ENCODE data around the gene B3GAT3.
A peak's percentile ranks its signal among the peaks of the same experiment; 100 is the strongest.
"Not testable (repeated sequence)": the region's sequence is repeated elsewhere in the genome, so short reads cannot be mapped to it uniquely, and the experiment has no call there.

The B3GAT3 gene

GRCh38 chr11:62645946-62646824, 24.4 kb upstream of the B3GAT3 start, which contains the start of gene GANAB:
Gene GANAB (minus strand): TSS chr11:62646613. CDS start chr11:62646599, 14 bp downstream.
- DNase-seq: peak; percentile 97

GRCh38 chr11:62645671-62645945, 23.8 kb upstream of the B3GAT3 start:
- DNase-seq: no peak

- no peak for DNase-seq
These were observed 22.4 kb upstream of the B3GAT3 start for GRCh38 chr11:62644220-62644619.

- no peak for DNase-seq
These were observed 10.7 kb upstream of the B3GAT3 start for GRCh38 chr11:62632492-62632891.

GRCh38 chr11:62627713-62628112, 5.9 kb upstream of the B3GAT3 start:
- DNase-seq: no peak

GRCh38 chr11:62622476-62623089, 797 bp upstream of the B3GAT3 start:
- no peak for DNase-seq

- no peak for DNase-seq
These were observed 689 bp downstream of the B3GAT3 start for GRCh38 chr11:62621027-62621566.

GRCh38 chr11:62616957-62617356, 4.8 kb downstream of the B3GAT3 start:
- DNase-seq: not testable (repeated sequence)

- no peak for DNase-seq
These were observed 6.3 kb downstream of the B3GAT3 start for GRCh38 chr11:62615521-62615920.

GRCh38 chr11:62614275-62614674, 7.5 kb downstream of the B3GAT3 start:
- DNase-seq: no peak

- no peak for DNase-seq
These were observed 8.5 kb downstream of the B3GAT3 start for GRCh38 chr11:62613291-62613778.

- DNase-seq: peak; percentile 79
These were observed 9.2 kb downstream of the B3GAT3 start, which contains the start of the genes EML3 and ROM1 for GRCh38 chr11:62612366-62613290. Gene EML3 (minus strand): TSS chr11:62612775. CDS start chr11:62612457, 318 bp downstream. Gene ROM1 (plus strand): TSS chr11:62613257. CDS start chr11:62613282, 25 bp downstream.

- DNase-seq: peak; percentile 55
These were observed 10.0 kb downstream of the B3GAT3 start for GRCh38 chr11:62611705-62612365.

- no peak for DNase-seq
These were observed 10.7 kb downstream of the B3GAT3 start for GRCh38 chr11:62610814-62611704.

GRCh38 chr11:62610403-62610802, 11.4 kb downstream of the B3GAT3 start:
- no peak for DNase-seq

GRCh38 chr11:62608776-62609175, 13.0 kb downstream of the B3GAT3 start:
- DNase-seq: no peak

GRCh38 chr11:62607714-62608113, 14.1 kb downstream of the B3GAT3 start:
- no peak for DNase-seq

- no peak for DNase-seq
These were observed 15.9 kb downstream of the B3GAT3 start for GRCh38 chr11:62605902-62606301.

GRCh38 chr11:62605467-62605866, 16.3 kb downstream of the B3GAT3 start:
- DNase-seq: no peak

GRCh38 chr11:62604460-62605120, 17.2 kb downstream of the B3GAT3 start:
- no peak for DNase-seq

Data from fibroblast of skin of abdomen (primary cell).